Osteoblast (primary cell): ENCODE measurements around the gene EPHA6. TPM values are rescaled to one million over a fixed set of nuclear protein-coding genes. Genes with fewer than 3 reads are reported as not detected.
"Not testable (repeated sequence)": the region's sequence is repeated elsewhere in the genome, so short reads cannot be mapped to it uniquely, and the experiment has no call there.

Source experiments
- DNase-seq: peaks from one replicate; pipeline ENCODE4 v3.0.0; 2011; ENCODE audit warnings: low spot score, mixed read lengths; ENCODE audit not compliant: insufficient read length; ENCODE audit errors: missing footprints
- H2AFZ ChIP-seq: 2 replicates; pipeline ENCODE4 v1.6.0; 2011; ENCODE audit warnings: mild to moderate bottlenecking, low read length
- H3K27ac ChIP-seq: 2 replicates; pipeline ENCODE4 v1.5.1; 2011; ENCODE audit warnings: mild to moderate bottlenecking, low read depth, low read length, moderate library complexity
- H3K27me3 ChIP-seq: 2 replicates; pipeline ENCODE4 v1.6.0; 2012; ENCODE audit warnings: mild to moderate bottlenecking, control low read depth, inconsistent platforms, low read length, moderate library complexity; ENCODE audit not compliant: insufficient read depth
- H3K36me3 ChIP-seq: 2 replicates; pipeline ENCODE4 v1.5.1; 2011; ENCODE audit warnings: mild to moderate bottlenecking, low read length, control low read depth, moderate library complexity; ENCODE audit not compliant: insufficient read depth
- H3K4me1 ChIP-seq: 2 replicates; pipeline ENCODE4 v1.5.1; 2011; ENCODE audit warnings: mild to moderate bottlenecking, low read length, control low read depth, moderate library complexity; ENCODE audit not compliant: insufficient read depth
- H3K4me2 ChIP-seq: 2 replicates; pipeline ENCODE4 v1.6.0; 2011; ENCODE audit warnings: mild to moderate bottlenecking, low read length; ENCODE audit not compliant: insufficient read depth
- H3K4me3 ChIP-seq: fragments of 200-600 bp; sonication (generic); 3 replicates; pipeline ENCODE4 v1.5.1; 2012; ENCODE audit warnings: mild to moderate bottlenecking, low read length, inconsistent platforms; ENCODE audit not compliant: insufficient read depth
- H3K79me2 ChIP-seq: 2 replicates; pipeline ENCODE4 v1.6.0; 2012; ENCODE audit warnings: mild to moderate bottlenecking, low read length, control low read depth, inconsistent platforms; ENCODE audit not compliant: insufficient read depth
- H3K9me3 ChIP-seq: 2 replicates; pipeline ENCODE4 v1.5.1; 2011; ENCODE audit warnings: low read depth, low read length, control low read depth
- H4K20me1 ChIP-seq: 2 replicates; pipeline ENCODE4 v1.6.0; 2012; ENCODE audit warnings: mild to moderate bottlenecking, low read length, control low read depth; ENCODE audit not compliant: insufficient read depth
- total RNA-seq: library from RNA; depleted of rRNA; stranded (reverse); fragments of >200 nt; gene quantifications from 2 replicates; pipeline ENCODE4 v1.2.3, GENCODE V29; 2012
- TF ChIP-seq, protein P1 (sequence below): IDR thresholded peaks from 2 replicates; pipeline ENCODE4 v1.5.1; 2011; ENCODE audit warnings: mild to moderate bottlenecking, low read depth, low read length, moderate library complexity; ENCODE audit errors: extremely low read depth

The EPHA6 gene
- total RNA-seq, 1 donor = not detected

DNA sequence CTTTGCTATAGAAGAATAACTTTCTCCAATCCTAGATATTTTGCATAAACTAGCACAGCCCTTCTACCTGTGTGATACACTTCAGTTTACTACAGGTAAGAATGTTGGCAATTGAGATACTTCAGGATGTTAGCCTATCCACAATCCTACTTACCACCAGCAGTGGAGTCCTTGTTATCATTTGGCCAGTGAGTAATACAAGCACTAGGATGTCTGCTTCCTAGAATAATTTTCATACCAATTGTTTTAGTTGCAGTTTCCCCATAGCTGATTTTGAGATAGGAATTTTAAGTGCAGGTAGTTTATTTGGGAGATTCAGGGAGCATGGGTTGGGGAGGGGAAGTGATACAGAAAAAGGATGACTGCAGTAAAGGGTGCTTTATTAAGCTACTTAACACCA is 147.2 kb downstream of the EPHA6 start:
- no peak for DNase-seq
- H3K79me2 ChIP-seq = no peaks in the 10 kb centered on the region
- TF ChIP-seq, protein P1, sequence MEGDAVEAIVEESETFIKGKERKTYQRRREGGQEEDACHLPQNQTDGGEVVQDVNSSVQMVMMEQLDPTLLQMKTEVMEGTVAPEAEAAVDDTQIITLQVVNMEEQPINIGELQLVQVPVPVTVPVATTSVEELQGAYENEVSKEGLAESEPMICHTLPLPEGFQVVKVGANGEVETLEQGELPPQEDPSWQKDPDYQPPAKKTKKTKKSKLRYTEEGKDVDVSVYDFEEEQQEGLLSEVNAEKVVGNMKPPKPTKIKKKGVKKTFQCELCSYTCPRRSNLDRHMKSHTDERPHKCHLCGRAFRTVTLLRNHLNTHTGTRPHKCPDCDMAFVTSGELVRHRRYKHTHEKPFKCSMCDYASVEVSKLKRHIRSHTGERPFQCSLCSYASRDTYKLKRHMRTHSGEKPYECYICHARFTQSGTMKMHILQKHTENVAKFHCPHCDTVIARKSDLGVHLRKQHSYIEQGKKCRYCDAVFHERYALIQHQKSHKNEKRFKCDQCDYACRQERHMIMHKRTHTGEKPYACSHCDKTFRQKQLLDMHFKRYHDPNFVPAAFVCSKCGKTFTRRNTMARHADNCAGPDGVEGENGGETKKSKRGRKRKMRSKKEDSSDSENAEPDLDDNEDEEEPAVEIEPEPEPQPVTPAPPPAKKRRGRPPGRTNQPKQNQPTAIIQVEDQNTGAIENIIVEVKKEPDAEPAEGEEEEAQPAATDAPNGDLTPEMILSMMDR = no peak
- H3K9me3 ChIP-seq = no peaks in the 10 kb centered on the region
- no peak overlapping the region for H3K27ac ChIP-seq
- no peak overlapping the region for H3K4me3 ChIP-seq
- no peaks in the 10 kb centered on the region for H3K36me3 ChIP-seq
- H3K4me2 ChIP-seq = no peak overlapping the region
- H3K27me3 ChIP-seq = no peaks in the 10 kb centered on the region
- H3K4me1 ChIP-seq = no peaks in the 10 kb centered on the region
- no peaks in the 10 kb centered on the region for H4K20me1 ChIP-seq
- no peak overlapping the region for H2AFZ ChIP-seq

DNA sequence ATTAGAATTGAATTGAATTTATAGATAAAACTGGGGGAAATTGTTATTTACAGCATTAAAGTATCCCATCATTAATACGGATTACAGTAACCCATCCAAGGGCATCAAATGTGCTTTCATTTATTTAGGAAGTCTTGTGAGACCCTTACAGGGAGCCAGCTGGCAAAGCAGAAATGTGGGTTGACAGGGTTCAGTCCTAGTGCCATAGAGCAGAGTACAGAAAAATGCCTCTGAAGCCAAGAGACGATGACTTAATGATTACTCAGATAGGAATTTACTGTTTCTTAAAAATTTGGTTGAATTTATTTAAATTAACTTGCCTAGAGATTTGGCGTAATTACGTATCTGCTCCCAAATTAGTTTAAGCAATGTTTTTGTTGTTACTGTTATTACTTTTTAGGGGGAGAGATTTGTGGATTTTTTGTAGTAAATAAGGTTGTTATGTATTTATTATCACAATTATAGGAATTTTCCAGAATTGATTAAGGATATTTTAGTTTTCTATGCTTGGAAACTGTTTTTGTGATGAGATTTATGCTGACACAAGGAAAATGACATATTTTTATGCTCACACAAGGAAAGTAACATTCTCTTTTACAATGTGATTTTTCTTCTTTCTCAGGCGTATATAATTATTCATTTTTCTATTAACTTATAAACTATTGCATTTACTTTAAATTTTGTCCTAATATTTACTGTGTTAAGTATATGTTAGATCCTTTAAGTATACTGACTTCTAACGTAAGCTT is 152.0 kb downstream of the EPHA6 start:
- Histone ChIP-seq H3K27me3 (no peaks in the 10 kb centered on the region), H3K4me1 (no peaks in the 10 kb centered on the region), H2AFZ (no peak overlapping the region), H3K4me3 (no peak overlapping the region), H3K4me2 (no peak overlapping the region), H3K79me2 (no peaks in the 10 kb centered on the region), H4K20me1 (no peaks in the 10 kb centered on the region), H3K36me3 (no peaks in the 10 kb centered on the region), H3K27ac (no peak overlapping the region), H3K9me3 (no peaks in the 10 kb centered on the region)
- DNase-seq = no peak
- TF ChIP-seq, protein P1 = no peak

DNA sequence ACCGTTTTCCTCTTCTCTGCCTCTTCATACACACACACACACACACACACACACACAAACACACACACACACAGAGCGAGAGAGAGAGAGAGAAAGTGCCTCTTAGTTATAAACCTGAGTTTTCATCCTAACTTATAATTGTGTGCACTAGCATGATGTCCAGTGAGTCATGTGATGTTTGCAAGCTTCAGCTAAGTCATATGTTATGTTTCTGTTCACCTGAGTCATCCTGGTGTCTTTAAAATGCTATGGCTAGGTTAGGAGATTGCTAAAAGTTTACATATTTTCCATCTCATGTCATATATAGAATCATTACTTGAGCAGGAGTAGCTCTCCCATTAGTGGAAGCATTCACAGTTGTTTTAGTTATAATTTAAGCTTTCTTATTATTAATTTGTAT is 155.8 kb downstream of the EPHA6 start:
- Histone ChIP-seq H4K20me1 (no peaks in the 10 kb centered on the region), H3K27ac (no peak overlapping the region), H2AFZ (no peak overlapping the region), H3K36me3 (no peaks in the 10 kb centered on the region), H3K4me1 (no peaks in the 10 kb centered on the region), H3K9me3 (no peaks in the 10 kb centered on the region), H3K4me3 (no peak overlapping the region), H3K27me3 (no peaks in the 10 kb centered on the region), H3K4me2 (no peak overlapping the region), H3K79me2 (no peaks in the 10 kb centered on the region)
- no peak for DNase-seq
- TF ChIP-seq, protein P1 = no peak

DNA sequence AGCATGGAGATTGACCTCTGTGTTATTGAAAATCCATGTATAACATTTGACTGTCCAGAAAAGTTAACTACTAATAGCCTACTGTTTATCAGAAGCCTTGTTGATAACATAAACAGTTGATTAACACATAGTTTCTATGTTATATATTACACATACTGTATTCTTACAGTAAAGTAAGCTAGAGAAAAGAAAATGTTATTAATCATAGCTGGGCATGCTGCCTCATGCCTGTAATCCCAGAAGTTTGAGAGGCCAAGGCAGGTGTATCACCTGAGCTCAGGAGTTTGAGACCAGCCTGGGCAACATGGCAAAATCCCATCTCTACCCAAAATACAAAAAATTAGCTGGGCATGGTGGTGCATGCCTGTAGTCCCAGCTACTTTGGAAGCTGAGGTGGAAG is 163.3 kb downstream of the EPHA6 start:
- TF ChIP-seq, protein P1 = no peak
- Histone ChIP-seq H3K4me2 (no peak overlapping the region), H3K4me3 (no peak overlapping the region), H4K20me1 (no peaks in the 10 kb centered on the region), H2AFZ (no peak overlapping the region), H3K9me3 (no peaks in the 10 kb centered on the region), H3K36me3 (no peaks in the 10 kb centered on the region), H3K4me1 (no peaks in the 10 kb centered on the region), H3K79me2 (no peaks in the 10 kb centered on the region), H3K27ac (no peak overlapping the region), H3K27me3 (no peaks in the 10 kb centered on the region)
- no peak for DNase-seq

DNA sequence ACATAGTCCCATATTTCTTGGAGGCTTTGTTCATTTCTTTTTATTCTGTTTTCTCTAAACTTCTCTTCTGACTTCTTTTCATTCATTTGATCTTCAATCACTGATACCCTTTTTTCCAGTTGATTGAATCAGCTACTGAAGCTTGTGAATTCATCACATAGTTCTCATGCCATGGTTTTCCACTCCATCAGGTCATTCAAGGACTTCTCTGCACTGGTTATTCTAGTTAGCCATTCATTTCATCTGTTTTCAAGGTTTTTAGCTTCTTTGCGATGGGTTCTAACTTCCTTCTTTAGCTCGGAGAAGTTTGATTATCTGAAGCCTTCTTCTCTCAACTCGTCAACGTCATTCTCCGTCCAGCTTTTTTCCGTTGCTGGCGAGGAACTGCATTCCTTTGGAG is 169.3 kb downstream of the EPHA6 start:
- not testable (repeated sequence) for H3K9me3 ChIP-seq, H2AFZ ChIP-seq, H4K20me1 ChIP-seq, H3K36me3 ChIP-seq, DNase-seq, H3K4me2 ChIP-seq, H3K79me2 ChIP-seq, H3K4me1 ChIP-seq, H3K4me3 ChIP-seq, H3K27ac ChIP-seq, H3K27me3 ChIP-seq
